ENCODE results near the gene NYNRIN.

DNA sequence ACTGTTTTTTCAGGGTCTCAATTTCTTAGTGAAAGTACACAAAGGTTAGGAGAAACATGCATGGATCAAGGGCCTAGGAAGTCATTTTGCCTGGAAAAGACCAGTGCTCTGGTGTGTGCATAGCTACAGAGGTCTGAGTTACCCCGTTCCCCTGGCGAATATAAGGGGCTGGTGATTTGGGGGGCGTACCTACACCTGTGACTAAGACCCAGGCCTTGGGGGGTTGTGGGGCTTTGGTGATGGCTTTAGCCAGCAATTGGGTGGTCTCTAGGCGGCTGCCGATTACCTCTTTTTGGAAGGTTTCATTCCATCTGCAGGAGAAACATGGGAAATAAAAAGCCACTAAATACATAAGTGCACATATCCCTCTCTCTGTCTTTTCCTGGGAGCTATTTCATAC, 42.7 kb downstream of the NYNRIN start:
- TF ChIP-seq, protein P1, sequence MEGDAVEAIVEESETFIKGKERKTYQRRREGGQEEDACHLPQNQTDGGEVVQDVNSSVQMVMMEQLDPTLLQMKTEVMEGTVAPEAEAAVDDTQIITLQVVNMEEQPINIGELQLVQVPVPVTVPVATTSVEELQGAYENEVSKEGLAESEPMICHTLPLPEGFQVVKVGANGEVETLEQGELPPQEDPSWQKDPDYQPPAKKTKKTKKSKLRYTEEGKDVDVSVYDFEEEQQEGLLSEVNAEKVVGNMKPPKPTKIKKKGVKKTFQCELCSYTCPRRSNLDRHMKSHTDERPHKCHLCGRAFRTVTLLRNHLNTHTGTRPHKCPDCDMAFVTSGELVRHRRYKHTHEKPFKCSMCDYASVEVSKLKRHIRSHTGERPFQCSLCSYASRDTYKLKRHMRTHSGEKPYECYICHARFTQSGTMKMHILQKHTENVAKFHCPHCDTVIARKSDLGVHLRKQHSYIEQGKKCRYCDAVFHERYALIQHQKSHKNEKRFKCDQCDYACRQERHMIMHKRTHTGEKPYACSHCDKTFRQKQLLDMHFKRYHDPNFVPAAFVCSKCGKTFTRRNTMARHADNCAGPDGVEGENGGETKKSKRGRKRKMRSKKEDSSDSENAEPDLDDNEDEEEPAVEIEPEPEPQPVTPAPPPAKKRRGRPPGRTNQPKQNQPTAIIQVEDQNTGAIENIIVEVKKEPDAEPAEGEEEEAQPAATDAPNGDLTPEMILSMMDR (IDR thresholded peaks at IDR 0.05; ENCODE audit: control extremely low read depth in 1 of 3, insufficient read depth in 1 of 3, low read depth in 1 of 3, low read length in 3 of 3): no peak
- no peak for TF ChIP-seq RAD21 (IDR thresholded peaks at IDR 0.05 in 1 of 2, conservative IDR thresholded peaks at IDR 0.05 in 1 of 2; ENCODE audit: low read depth in 2 of 2, low read length in 2 of 2)

All from H1 (cell line).